ENCODE results near the gene ARHGEF4. TPM values are rescaled to one million over a fixed set of nuclear protein-coding genes. Genes with fewer than 3 reads are reported as not detected.

The ARHGEF4 gene
- total and polyA plus RNA-seq, 10 of the 15 experiments (the other 5 are each of a cell fraction or from before 2014, with no cell fraction given) = 0.02 to 0.24 (median 0.16) TPM; not detected in 6

DNA sequence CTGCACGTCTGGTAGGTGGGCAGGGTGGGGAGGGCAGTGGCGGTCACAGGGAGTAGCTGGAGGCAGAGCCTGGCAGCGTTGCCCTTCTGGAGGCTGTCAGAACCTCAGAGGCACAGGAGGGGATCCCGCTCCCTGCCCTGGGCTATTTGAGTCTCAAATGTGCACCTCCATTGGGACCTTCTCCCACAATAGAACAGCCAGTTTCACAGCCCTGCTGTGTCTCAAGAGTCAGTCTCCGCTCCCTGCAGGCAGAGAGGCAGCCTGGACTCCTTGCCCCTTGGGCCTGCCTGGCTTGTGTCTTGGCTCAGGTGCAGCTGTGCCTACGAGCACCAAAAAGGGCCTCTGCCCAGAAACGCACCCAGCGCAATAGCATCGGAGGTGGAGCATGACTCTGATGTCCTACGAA is 199.1 kb downstream of the ARHGEF4 start (continued):
- TF ChIP-seq STAT3 (IDR thresholded peaks at IDR 0.05; ENCODE audit: low read depth, low read length) (no peak), ZSCAN29 (IDR thresholded peaks at IDR 0.05) (no peak), IRF4 (IDR thresholded peaks at IDR 0.05; ENCODE audit: low read depth, low read length) (no peak)

DNA sequence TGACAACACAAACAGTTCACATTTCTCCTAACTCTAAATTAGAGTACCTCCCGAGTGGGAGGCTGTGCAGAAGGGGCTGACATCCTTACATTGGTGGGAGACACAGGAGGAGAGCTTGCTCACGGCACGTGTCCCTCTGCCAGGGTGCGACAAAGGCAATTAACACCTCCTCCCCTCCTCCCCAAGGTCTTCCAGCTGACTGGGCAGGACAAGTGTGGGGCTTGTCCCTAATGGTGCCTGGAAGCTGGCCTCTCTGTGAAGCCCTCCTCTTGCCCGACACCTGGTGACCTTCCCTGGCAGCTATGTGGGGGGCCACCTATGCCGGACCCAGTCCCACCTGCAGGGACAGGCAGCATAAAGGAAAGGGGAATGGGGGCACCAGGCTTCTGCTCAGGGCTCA is 199.6 kb downstream of the ARHGEF4 start:
- DNase-seq (ENCODE audit: low read depth, low spot score) = no peak
- POLR2A ChIA-PET = no interaction called here
- in situ Hi-C loops (cut with MboI) = no loop called here

More for the DNA sequence above, 199.6 kb downstream of the ARHGEF4 start:
- no TSS peak for BruUV-seq (replicated peaks)
- Histone ChIP-seq H4K20me1 (ENCODE audit: control insufficient read depth, insufficient read depth) (peaks cover 3% of the 10 kb centered on the region; the same call in 1 of the 2 replicates), H3K4me2 (ENCODE audit: control insufficient read depth, insufficient read depth) (no peak overlapping the region), H3K27ac (ENCODE audit: control insufficient read depth, insufficient read depth) (no peak overlapping the region), H3K9ac (ENCODE audit: control insufficient read depth, insufficient read depth, low read length) (no peak overlapping the region), H3K4me1 (ENCODE audit: control insufficient read depth, insufficient read depth, low read length) (no peaks in the 10 kb centered on the region), H3K36me3 (ENCODE audit: control insufficient read depth in 2 of 2, insufficient read depth in 2 of 2, low read length in 1 of 2) (no peaks in the 10 kb centered on the region), H3K4me3 (no peak overlapping the region), H3K79me2 (ENCODE audit: control insufficient read depth, insufficient read depth, low read length) (no peaks in the 10 kb centered on the region), H3K27me3 (replicated peaks in 1 of 2; ENCODE audit: control insufficient read depth in 2 of 2, insufficient read depth in 2 of 2, low read length in 1 of 2) (peaks cover 2% of the 10 kb centered on the region in 2 experiments; a peak in 1 of 4 replicates), H3K9me3 (replicated peaks; ENCODE audit: control insufficient read depth, insufficient read depth, low read length) (no peaks in the 10 kb centered on the region), H2AFZ (ENCODE audit: control insufficient read depth, low read depth, low read length) (no peak overlapping the region)
- ATAC-seq = no peak
- FAIRE-seq = no peak
- SMC1A ChIA-PET (ENCODE audit: uncharacterized antibody, unreplicated experiment) = no interaction called here
- RAD21 ChIA-PET (ENCODE audit: unreplicated experiment) = no interaction called here
- intact Hi-C loops (cut with micrococcal nuclease; ENCODE audit: unreplicated experiment) = no loop called here
- WGBS (ENCODE audit: insufficient coverage, insufficient replicate concordance, low lambda C conversion rate, missing lambda C conversion rate) = 59% methylated on average over 6 of the region's 6 CpGs
- CTCF ChIA-PET = no interaction called here
- no peak for TF ChIP-seq EGR1 (IDR thresholded peaks at IDR 0.05; ENCODE audit: borderline replicate concordance in 1 of 2, low read depth in 2 of 2, low read length in 2 of 2)
- TF ChIP-seq, protein P1, sequence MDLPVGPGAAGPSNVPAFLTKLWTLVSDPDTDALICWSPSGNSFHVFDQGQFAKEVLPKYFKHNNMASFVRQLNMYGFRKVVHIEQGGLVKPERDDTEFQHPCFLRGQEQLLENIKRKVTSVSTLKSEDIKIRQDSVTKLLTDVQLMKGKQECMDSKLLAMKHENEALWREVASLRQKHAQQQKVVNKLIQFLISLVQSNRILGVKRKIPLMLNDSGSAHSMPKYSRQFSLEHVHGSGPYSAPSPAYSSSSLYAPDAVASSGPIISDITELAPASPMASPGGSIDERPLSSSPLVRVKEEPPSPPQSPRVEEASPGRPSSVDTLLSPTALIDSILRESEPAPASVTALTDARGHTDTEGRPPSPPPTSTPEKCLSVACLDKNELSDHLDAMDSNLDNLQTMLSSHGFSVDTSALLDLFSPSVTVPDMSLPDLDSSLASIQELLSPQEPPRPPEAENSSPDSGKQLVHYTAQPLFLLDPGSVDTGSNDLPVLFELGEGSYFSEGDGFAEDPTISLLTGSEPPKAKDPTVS (IDR thresholded peaks at IDR 0.05; ENCODE audit: low read depth, low read length) = no peak
- TF ChIP-seq, protein P2, sequence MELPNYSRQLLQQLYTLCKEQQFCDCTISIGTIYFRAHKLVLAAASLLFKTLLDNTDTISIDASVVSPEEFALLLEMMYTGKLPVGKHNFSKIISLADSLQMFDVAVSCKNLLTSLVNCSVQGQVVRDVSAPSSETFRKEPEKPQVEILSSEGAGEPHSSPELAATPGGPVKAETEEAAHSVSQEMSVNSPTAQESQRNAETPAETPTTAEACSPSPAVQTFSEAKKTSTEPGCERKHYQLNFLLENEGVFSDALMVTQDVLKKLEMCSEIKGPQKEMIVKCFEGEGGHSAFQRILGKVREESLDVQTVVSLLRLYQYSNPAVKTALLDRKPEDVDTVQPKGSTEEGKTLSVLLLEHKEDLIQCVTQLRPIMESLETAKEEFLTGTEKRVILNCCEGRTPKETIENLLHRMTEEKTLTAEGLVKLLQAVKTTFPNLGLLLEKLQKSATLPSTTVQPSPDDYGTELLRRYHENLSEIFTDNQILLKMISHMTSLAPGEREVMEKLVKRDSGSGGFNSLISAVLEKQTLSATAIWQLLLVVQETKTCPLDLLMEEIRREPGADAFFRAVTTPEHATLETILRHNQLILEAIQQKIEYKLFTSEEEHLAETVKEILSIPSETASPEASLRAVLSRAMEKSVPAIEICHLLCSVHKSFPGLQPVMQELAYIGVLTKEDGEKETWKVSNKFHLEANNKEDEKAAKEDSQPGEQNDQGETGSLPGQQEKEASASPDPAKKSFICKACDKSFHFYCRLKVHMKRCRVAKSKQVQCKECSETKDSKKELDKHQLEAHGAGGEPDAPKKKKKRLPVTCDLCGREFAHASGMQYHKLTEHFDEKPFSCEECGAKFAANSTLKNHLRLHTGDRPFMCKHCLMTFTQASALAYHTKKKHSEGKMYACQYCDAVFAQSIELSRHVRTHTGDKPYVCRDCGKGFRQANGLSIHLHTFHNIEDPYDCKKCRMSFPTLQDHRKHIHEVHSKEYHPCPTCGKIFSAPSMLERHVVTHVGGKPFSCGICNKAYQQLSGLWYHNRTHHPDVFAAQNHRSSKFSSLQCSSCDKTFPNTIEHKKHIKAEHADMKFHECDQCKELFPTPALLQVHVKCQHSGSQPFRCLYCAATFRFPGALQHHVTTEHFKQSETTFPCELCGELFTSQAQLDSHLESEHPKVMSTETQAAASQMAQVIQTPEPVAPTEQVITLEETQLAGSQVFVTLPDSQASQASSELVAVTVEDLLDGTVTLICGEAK (IDR thresholded peaks at IDR 0.05; ENCODE audit: borderline replicate concordance) = no peak
- TF ChIP-seq CHD4 (IDR thresholded peaks at IDR 0.05) = no peak
- no peak for TF ChIP-seq BACH1 (IDR thresholded peaks at IDR 0.05; ENCODE audit: borderline replicate concordance)
